HG03342 (cell line): ENCODE measurements around the gene SAMD4B.
"Not testable (repeated sequence)": the region's sequence is repeated elsewhere in the genome, so short reads cannot be mapped to it uniquely, and the experiment has no call there.

Experiments
- ATAC-seq: cut with Tn5 transposase; IDR thresholded peaks from one replicate; pipeline ENCODE4 v1.9.1; 2021; ENCODE audit warnings: mild to moderate bottlenecking, moderate library complexity; ENCODE audit not compliant: unreplicated experiment

Gene SAMD4B

DNA sequence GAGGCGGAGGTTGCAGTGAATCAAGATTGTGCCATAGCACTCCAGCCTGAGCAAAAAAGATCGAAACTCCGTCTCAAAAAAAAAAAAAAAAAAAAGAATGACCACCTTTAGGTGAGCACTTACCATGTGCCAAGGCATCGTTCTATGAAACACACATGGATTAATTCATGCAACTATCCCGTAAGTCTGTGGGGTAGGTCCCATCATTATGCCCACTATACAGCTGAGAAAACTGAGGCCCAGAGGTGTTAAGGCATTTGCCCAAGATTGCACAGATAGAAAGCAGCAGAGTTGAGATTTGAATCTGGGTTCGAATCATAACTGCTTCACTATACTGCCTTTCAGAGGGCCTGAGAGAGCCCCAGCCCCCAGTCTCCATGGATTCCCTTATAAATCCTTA, 8.7 kb upstream of the SAMD4B start:
- ATAC-seq: no peak

DNA sequence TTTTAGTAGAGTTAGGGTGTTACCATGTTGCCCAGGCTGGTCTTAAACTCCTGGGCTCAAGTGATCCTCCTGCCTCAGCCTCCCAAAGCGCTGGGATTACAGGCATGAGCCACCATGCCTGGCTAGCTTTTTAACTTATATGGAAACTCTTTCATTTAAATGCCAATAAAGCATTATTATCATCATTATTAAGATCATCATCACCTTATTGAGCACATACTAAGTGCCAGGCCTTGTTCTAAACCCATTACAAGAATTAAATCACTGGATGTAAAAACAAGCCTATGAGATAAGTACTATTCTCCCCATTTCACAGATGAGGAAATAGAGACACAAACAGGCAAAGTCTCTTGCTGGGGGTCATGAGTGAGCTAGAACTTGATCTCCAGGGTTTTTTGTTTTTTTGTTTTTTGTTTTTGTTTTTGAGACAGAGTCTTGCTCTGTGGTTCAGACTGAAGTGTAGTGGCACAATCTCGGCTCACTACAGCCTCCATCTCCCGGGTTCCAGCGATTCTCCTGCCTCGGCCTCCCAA, 7.7 kb upstream of the SAMD4B start:
- ATAC-seq: no peak

DNA sequence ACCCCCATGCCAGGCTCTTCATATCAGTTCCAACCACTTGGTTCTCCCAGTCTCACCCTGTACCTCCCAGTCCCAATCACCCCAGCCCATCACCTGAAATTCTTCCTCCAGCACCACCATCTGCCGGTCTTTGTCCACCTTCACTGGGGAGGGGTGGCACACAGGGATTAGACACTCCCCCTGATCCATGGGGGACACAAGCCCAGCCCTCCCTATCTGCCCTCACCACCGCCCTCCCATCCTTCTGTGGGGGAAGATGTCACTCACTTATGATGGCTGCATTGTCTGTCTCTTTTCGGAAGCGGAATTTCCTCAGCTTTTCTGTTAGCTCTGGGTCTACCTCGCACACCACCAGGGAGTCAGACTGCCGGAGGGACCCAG, 7.1 kb upstream of the SAMD4B start:
- no peak for ATAC-seq

GRCh38 chr19:39336483-39336882, 5.7 kb upstream of the SAMD4B start:
- no peak for ATAC-seq

- ATAC-seq: no peak
Measured at GRCh38 chr19:39339674-39340073, 2.5 kb upstream of the SAMD4B start.

GRCh38 chr19:39340156-39340555, 2.1 kb upstream of the SAMD4B start:
- not testable (repeated sequence) for ATAC-seq

DNA sequence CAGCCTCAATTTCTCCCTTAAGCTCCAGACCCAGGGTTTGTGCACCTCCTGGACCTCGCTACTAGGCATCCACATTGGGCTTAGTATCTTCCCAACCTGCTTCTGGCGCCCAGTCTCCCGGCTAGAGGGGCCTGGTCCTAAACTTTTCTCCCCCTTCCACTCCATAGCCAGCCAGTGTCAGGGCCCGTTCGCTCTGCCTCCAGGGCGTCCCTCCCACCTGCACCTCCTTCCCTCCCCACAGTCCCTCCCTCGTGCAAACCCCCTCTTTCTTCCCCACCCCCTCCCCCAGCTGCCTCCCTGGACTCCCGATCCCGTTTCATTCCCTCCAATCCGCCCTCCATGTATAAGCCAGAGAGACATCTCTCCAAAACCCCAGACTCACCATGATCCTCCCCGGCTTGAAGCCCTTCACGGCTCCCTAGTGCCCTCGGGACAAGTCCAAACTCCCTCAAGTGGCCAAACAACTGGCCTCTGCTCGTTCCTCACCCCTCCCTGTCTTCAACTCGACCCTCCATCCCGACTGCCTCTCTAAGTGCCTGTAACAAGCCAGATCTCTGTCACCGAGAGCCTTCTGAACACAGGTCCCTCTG, 997 bp upstream of the SAMD4B start:
- ATAC-seq: no peak

- no peak for ATAC-seq
Measured at GRCh38 chr19:39342647-39343305, 555 bp downstream of the SAMD4B start.

GRCh38 chr19:39345956-39346355, 3.7 kb downstream of the SAMD4B start:
- ATAC-seq: no peak

DNA sequence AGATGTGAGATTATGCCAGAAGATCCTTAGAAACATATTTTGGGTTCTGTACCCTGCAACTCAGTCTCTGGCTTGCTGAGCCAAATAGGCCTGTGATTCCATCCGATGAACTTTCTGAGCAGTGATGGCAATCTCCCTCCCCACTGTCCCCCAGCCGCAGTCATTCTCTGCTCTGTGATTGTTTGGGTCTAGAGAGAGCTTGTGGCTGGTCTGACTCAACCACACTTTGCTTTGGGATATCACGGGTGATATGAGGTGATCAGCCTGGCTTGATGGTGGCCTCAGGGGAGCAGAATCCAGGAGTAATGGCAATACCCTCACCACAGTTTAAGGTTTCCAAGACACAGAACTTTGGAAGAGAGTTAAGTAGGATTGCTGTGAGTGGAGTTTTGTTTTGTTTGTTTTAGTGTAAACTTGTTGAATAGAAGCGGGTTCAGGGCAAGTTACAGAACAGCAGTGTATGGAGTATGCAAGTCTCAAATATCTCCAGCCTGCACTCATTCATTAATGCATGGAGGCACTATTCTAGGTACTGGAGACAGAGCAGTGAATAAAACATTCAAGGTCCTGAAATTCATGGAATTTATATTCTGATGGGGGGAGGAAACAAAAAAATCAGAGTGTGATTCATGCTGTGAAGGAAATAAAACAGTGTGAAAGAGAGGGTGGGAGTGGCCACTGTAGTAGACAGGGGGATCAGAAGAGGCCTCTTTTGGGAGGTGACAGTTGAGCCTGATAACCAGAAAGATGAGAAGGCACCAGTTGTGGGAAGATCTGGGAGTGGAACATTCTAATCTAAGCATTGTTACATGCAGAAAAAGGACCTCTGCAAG, 5.3 kb downstream of the SAMD4B start:
- no peak for ATAC-seq

DNA sequence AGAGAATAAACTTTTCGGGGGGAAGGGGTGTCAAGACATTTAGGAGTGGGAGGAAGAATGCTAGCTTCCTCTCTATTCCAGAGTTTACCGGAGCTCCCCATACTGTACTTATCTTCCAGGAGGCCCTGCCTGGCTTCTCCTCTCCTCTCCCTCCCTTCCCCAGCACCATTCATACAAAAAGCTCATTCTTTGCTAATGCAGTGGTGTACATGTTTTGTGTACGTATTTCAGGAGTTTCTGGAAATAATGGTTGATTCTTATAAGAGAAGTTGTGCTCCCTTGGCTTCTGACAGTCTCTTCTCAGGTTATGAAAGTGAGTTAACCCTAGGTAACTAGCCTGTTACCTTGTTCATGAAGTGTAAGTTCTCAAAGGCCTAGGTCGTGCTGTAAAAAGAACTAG, 7.1 kb downstream of the SAMD4B start:
- no peak for ATAC-seq

DNA sequence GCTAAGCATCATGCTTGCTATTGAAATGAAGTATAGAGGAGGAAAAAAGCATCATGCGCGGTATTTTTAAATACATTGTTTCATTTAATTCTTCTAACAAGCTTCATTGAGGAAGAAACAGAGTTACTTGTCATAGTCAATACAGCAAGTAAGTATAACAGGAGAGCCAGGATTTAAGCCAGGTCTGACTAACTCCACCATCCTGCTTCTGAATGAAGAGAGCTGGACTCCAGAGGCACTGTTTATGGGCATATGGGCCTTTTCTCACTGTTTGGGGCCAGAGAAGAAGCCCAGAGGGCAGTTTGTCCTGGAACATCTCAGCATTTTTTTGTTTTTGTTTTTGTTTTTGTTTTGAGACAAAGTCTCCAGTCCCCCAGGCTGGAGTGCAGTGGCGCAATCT, 7.9 kb downstream of the SAMD4B start:
- ATAC-seq: no peak

DNA sequence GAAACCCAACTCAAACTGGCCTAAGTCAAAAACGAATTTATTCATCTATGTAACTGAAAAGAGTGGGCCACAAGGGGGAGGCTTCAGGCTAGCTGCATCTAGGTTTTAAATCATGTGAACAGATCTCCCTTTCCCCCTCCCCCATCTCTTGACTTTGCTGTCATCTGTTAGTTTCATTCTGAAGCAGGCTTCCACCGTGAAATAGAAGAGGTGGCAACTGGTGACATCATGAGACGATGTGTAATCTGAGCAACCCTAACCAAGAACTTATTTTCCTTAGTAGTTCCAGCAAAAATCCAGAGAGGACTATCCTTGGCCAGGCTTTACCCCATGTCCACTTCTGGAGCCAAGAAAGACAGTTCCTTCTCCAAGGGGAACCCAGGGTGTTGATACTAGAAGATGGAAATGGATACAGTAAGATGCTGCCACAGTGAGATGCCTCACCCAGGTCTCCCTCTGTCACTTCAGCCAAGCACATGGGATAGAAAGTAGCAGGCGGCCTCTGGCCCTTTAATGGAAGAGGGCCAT, 9.4 kb downstream of the SAMD4B start:
- ATAC-seq: peak; percentile 49

DNA sequence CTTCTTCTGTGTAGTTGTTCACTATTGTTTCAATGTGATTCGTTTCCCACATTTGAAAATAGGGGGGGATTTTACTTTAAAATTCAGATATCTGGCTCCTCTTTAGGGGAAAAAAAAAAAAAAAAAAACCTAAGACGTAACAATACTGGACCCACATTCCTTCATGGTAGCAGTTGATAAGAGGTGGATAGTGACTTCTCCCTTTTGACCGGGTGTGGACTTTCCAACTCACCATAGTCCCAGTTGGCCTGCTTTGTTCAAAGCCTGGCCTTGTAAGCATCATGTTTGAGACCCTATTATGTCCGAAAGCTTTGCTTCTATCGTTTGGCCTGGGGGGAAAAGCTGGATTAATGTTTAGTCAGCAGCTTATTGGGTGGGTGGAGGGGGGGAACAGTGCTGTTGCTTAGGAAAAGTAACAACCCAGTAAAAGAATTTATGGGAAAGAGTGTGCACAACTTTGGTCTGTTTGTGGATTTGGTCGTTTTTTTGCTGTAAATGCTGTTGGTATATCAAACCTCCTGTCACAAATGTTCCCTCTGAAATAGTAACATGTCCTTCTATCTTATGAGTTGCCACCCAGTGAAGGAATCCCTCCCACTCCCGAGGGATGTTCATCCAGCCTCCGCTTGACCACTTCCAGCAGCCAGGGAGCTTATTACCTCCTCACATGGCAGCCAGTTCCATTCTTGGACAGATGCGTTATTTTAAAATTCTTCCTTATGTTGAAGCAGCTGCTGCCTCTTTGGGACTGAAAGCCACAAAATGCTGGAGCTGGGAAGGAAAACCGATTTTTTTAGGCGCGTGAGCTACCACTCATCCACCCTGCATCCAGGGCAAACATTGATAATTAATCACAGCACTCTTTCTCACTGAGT, 10.4 kb downstream of the SAMD4B start:
- no peak for ATAC-seq

- ATAC-seq: no peak
Measured at GRCh38 chr19:39355253-39355652, 13.0 kb downstream of the SAMD4B start.

GRCh38 chr19:39356073-39356472, 13.9 kb downstream of the SAMD4B start:
- no peak for ATAC-seq

DNA sequence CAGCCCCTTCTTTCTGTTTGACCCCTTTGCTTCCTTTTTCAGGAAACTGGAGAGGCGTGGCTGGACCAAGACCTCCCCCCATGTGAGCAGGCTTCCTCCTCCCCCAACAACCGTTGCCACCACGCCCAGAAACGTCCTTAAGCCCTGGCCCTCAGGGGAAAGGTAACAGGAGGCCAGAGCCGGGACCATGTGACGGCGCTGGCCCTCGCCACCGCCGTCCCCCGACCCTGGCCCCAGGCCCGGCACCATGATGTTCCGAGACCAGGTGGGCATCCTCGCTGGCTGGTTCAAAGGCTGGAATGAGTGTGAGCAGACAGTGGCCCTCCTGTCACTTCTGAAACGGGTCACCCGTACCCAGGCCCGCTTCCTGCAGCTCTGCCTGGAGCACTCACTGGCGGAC, 14.4 kb downstream of the SAMD4B start:
- ATAC-seq: no peak

DNA sequence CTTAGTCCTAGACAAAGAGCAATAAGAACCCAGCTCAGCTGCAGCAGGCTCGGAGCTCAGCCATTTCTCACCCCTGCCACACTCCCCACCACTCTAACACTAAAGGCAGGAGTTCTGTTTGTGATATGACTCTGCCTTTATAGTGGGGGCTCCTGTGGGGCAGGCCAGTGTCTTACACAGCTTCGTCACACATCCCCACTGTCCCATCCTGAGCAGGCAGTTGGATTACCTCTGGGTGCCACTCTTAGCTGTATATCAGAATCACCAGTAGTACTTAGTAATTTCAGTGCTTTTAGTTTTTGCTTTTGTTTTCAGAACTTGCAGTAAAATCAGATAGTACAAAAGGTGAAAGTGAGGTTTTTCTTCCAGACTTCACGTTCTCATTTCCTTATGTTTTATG, 16.8 kb downstream of the SAMD4B start:
- no peak for ATAC-seq

DNA sequence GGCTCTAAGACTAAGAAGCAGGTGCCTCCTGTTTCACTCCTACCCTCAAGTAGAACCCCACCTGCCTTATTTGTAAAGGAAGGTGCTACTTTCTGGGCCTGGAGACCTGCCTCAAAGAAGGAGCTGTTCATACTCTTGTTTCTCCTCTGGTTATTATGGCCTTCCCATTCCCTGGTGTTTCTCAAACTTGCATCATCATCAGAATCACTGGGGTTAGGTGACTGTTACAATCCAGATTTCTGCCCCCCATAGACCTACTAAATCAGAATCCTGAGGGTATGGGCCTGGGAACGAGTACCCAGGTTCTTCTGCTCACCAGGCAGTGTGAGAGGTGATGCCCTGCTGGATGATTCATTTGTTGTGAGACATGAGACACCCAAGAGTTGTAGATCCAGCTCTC, 18.4 kb downstream of the SAMD4B start:
- ATAC-seq: no peak
